ENCODE data around the gene TMEM256.

Gene TMEM256

DNA sequence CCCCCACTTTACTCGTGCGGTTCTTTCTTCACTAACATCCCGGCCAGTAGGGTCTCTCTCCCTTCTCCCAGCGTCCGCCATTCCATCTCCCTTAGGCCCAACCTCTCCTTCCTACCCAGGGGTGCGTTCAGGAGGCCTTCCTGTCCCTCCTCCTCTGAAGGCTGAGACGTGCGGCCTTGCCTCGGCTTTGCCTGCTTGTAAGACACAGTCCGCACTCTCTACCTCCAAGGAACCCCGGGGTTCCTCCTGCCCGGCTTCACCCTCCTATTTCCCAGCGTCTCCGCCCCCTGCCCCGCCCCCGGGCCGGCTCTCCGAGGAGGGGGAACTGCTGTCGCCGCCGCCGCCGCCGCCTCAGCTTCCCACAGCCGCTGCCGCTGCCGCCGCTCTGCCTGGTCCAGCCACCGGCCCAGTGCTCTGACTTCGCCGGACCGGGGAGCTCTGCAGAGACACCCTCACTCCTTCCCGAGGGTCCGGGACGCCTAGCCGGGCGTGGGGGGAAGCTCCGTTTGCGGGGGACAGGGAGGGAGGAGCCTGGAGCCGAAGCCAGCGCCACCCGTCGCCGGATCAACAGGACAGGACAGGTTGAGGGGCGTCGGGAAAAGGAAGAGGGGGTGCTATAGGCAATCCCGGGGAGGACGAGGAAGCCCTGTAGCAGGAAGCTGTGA, 34.2 kb upstream of the TMEM256 start:
- no peak for DNase-seq (ENCODE audit: low spot score)
- in situ Hi-C loops (cut with MboI; ENCODE audit: low sequenced_read_pairs, unreplicated experiment) = no loop called here
- TF ChIP-seq, protein P1, sequence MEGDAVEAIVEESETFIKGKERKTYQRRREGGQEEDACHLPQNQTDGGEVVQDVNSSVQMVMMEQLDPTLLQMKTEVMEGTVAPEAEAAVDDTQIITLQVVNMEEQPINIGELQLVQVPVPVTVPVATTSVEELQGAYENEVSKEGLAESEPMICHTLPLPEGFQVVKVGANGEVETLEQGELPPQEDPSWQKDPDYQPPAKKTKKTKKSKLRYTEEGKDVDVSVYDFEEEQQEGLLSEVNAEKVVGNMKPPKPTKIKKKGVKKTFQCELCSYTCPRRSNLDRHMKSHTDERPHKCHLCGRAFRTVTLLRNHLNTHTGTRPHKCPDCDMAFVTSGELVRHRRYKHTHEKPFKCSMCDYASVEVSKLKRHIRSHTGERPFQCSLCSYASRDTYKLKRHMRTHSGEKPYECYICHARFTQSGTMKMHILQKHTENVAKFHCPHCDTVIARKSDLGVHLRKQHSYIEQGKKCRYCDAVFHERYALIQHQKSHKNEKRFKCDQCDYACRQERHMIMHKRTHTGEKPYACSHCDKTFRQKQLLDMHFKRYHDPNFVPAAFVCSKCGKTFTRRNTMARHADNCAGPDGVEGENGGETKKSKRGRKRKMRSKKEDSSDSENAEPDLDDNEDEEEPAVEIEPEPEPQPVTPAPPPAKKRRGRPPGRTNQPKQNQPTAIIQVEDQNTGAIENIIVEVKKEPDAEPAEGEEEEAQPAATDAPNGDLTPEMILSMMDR (IDR thresholded peaks at IDR 0.05; ENCODE audit: borderline replicate concordance, control extremely low read depth, extremely low read depth, insufficient read depth, missing control alignments) = no peak

- no peak for DNase-seq (ENCODE audit: low spot score)
- TF ChIP-seq, protein P1 (IDR thresholded peaks at IDR 0.05; ENCODE audit: borderline replicate concordance, control extremely low read depth, extremely low read depth, insufficient read depth, missing control alignments) = no peak
- in situ Hi-C loops (cut with MboI; ENCODE audit: low sequenced_read_pairs, unreplicated experiment) = no loop called here
Observed at GRCh38 chr17:7437369-7437863, 33.5 kb upstream of the TMEM256 start.

DNA sequence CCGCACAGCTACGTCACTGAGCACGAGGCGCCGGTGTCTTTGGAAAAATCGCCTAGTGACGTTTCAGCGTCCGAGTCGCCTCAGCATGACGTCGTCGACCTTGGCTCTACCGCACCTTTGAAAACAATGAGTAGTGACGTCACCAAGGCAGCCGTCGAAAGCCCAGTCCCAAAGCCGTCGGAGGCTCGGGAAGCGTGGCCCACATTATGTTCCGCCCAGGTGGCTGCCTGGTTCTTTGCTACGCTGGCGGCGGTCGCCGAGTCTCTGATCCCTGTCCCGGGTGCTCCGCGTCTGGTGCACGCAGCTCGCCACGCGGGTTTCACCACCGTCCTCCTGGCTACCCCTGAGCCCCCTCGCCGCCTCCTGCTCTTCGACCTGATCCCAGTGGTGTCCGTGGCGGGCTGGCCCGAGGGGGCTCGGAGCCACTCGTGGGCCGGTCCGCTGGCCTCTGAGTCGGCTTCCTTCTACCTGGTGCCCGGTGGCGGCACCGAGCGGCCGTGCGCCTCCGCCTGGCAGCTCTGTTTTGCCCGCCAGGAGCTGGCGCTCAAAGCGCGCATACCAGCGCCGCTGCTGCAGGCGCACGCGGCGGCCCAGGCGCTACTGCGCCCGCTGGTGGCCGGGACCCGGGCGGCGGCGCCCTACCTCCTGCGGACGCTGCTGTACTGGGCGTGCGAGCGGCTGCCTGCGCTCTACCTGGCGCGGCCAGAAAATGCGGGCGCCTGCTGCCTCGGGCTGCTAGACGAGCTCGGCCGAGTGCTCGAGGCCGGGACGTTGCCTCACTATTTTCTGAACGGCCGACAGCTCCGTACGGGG, 32.9 kb upstream of the TMEM256 start:
- TF ChIP-seq, protein P1 (IDR thresholded peaks at IDR 0.05; ENCODE audit: borderline replicate concordance, control extremely low read depth, extremely low read depth, insufficient read depth, missing control alignments) = peak; percentile 68
- DNase-seq (ENCODE audit: low spot score) = peak; percentile 78
- in situ Hi-C loops (cut with MboI; ENCODE audit: low sequenced_read_pairs, unreplicated experiment) = no loop called here

DNA sequence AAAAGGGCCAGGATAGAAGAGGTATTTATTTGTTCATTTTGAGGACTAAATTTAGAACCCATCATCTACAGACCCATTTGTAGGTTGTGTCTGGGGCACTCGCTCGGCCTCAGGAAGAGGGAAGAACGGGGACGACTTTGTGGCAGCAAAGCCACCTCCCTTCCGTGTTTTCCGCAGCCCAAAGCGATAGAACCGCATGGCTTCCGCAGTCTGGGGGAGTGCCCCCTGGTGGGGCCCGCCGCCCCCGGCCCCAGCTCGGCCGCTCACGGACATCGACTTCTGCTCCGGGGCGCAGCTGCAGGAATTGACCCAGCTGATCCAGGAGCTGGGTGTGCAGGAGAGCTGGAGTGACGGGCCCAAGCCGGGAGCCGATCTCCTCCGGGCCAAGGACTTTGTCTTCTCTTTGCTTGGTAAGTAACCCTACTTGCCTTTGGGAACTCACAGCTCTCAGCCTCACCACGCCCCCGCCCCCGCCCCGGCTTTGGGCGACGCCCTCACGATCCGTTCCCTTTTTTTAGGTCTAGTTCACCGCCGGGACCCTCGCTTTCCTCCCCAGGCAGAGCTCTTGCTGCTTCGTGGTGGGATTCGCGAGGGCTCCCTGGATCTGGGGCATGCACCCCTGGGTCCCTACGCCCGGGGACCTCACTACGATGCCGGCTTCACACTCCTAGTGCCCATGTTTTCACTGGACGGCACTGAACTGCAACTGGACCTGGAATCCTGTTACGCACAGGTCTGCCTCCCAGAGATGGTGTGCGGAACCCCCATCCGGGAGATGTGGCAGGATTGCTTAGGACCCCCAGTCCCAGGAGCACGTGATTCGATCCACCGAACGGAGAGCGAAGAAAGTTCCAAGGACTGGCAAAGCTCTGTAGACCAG, 32.0 kb upstream of the TMEM256 start:
- TF ChIP-seq, protein P1 (IDR thresholded peaks at IDR 0.05; ENCODE audit: borderline replicate concordance, control extremely low read depth, extremely low read depth, insufficient read depth, missing control alignments) = peak; percentile 16
- peak; percentile 66 for DNase-seq (ENCODE audit: low spot score)
- in situ Hi-C loops (cut with MboI; ENCODE audit: low sequenced_read_pairs, unreplicated experiment) = no loop called here

- in situ Hi-C loops (cut with MboI; ENCODE audit: low sequenced_read_pairs, unreplicated experiment) = no loop called here
- DNase-seq (ENCODE audit: low spot score) = no peak
- TF ChIP-seq, protein P1 (IDR thresholded peaks at IDR 0.05; ENCODE audit: borderline replicate concordance, control extremely low read depth, extremely low read depth, insufficient read depth, missing control alignments) = no peak
Observed at GRCh38 chr17:7432296-7432695, 28.4 kb upstream of the TMEM256 start.

GRCh38 chr17:7431231-7431630, 27.3 kb upstream of the TMEM256 start:
- in situ Hi-C loops (cut with MboI; ENCODE audit: low sequenced_read_pairs, unreplicated experiment) = no loop called here
- no peak for DNase-seq (ENCODE audit: low spot score)
- TF ChIP-seq, protein P1 (IDR thresholded peaks at IDR 0.05; ENCODE audit: borderline replicate concordance, control extremely low read depth, extremely low read depth, insufficient read depth, missing control alignments) = no peak

Data from GM13976 (cell line).